HG03103 (cell line): ENCODE measurements around the gene HEATR5A.
"Not testable (repeated sequence)": the region's sequence is repeated elsewhere in the genome, so short reads cannot be mapped to it uniquely, and the experiment has no call there.

Experiments
- ATAC-seq: cut with Tn5 transposase; IDR thresholded peaks from one replicate; pipeline ENCODE4 v1.9.1; 2021; ENCODE audit warnings: low read depth; ENCODE audit not compliant: unreplicated experiment

Gene HEATR5A

DNA sequence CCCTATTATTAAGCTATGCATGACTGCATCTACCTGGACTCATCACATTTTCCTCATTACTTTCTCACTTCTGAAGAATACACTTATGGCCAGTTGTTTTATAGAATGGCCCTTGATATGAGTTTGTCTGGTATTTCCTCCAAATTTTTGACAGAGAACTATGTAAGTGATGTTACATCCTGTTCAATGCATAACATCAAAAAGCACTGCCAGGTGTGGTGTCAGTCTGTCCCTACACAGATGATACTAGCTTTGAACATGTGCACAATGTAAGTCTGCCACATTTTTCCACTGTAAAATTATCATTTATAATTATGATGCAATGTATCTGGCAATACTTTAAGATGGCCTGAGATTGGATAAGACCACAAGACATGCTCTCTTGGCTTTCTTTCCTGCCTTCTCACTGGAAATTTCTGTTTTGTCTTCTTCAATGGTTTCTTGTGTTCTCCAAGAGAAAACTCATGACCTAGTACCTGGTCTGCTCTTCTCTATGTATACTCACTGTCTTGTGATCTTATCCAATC lies 28.3 kb downstream of the HEATR5A start:
- no peak for ATAC-seq

DNA sequence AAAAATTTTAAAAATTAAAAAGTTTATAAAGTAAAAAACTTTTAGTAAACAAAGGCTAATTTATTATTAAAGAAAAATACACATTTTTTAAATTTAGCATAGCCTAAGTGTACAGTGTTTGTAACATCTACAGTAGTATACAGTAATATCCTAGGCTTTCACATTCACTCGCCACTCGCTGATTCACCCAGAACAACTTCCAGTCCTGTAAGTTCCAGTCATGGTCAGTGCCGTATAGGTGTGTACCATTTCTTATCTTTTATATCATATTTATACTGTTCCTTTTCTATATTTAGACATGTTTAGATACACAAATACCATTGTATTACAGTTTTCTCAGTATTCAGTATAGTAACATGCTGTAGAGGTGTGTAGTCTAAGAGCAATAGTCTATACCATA lies 28.9 kb downstream of the HEATR5A start:
- ATAC-seq, result no peak

GRCh38 chr14:31389946-31390345 lies 30.4 kb downstream of the HEATR5A start:
- no peak for ATAC-seq

DNA sequence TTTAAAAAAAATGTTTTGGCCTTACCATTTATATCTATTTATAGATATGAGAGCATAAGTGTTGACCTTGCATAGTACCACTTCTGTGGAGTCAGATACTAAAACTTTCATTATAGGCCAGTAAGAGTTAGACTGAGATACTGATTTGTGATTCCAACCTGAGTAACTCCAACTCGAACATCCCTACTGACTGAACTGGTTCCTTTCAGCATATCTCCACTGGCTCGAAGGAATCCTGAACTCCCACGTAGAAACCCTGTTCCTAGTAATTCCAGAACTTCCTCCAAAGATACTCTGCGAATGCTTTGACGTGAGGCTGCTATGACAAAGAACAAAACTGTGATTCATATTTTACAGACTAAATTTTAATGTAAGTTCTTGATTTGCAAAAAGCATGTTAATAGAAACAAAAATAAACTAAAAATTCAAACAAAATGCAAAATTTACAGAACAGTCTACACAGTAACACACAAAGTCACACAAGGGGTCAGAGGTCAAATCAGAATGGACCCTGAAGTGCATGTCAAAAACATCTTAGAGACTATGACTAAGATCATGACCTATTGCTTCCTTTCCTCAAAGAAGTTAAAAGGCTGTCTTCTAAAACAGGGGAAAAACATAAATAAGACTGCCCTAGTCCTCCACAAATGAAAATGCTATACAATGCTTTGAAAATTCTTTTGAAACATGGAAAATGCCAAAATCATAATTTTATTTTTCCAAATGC lies 31.5 kb downstream of the HEATR5A start:
- ATAC-seq, result no peak

DNA sequence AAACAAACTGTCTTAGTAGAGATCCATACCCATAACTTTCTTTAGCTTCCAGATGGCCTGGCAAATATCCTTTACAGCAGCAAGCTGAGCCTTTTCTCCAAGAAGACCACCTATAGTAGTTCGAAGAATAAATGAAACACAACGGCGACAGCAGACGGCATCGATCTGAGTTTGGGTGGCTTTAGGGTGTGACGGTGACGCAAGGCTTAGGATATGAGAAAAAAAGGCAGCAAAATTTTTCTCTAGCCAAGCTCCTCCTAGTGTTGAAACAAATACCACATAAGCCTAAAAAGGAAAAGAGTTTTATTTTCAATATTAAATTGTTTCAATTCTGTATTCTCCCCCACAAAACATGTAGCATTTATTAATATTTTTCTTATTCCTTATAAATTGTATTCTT lies 33.3 kb downstream of the HEATR5A start:
- no peak for ATAC-seq

- ATAC-seq, result no peak
Measured at GRCh38 chr14:31386271-31386670, 34.1 kb downstream of the HEATR5A start.

- no peak for ATAC-seq
Measured at GRCh38 chr14:31382221-31382620, 38.1 kb downstream of the HEATR5A start.

GRCh38 chr14:31380106-31380505 lies 40.2 kb downstream of the HEATR5A start:
- ATAC-seq, result no peak

- not testable (repeated sequence) for ATAC-seq
Measured at GRCh38 chr14:31379125-31379947, 41.0 kb downstream of the HEATR5A start.

DNA sequence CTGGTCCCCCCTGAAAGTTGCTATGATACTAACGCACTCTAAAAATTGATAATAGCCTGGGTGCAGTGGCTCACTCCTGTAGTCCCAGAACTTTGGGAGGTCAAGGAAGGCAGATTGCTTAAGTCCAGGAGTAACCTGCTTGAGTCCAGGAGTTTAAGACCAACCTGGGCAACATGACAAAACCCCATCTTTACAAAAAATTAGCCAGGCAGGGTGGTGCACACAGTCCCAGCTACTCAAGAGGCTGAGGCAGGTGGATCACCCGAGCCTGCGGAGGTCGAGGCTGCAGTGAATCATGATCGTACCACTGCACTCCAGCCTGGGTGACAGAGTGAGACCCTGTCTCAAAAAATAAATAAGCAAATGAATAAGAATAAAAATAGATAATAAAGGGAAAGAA lies 42.9 kb downstream of the HEATR5A start:
- no peak for ATAC-seq

- no peak for ATAC-seq
Measured at GRCh38 chr14:31371646-31372045, 48.7 kb downstream of the HEATR5A start.

DNA sequence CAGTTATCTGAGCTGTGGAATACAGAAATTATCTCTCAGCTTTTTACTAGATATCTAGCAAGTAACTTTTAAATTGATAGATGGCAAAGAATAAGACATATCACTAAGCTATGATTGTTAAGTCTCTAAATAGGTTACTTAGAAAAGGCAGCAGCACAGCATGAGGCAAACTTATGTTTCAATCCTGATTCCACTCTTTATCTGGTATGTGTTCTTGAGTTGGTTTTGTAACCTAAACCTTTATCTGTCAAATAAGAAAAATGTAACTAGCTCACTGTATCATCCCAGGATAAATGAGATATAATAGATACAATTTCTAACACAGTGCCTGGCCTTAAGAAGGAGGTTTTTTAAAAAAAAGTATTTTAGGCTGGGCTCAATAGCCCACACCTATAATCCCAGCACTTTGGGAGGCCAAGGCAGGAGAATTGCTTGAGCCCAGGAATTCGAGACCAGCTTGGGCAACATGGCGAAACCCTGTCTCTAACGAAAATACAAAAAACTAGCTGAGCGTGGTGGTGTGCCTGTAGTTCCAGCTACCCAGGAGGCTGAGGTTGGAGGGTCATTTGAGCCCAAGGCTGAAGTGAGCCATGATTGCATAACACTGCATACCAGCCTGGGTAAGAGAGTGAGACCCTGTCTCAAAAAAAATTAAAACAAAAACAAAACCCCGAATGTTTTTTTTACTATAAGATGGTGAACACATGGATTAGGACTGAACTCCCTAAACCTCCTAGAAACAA lies 56.8 kb downstream of the HEATR5A start:
- no peak for ATAC-seq

GRCh38 chr14:31362746-31363145 lies 57.6 kb downstream of the HEATR5A start:
- ATAC-seq, result no peak

DNA sequence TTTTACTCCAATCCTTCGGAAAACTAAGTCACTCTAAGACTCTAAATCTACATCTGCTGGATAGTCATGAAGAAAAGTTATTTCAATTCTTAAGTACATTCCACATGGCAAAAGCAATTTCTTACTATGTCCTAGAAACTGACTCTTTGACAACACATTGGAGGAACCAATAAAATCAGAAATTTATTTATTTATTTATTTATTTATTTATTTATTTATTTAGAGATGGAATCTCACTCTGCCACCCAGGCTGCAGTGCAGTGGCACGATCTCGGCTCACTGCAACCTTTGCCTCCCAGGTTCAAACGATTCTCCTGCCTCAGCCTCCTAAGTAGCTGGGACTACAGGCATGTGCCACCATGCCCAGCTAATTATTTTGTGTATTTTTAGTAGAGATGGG lies 58.6 kb downstream of the HEATR5A start:
- not testable (repeated sequence) for ATAC-seq

- no peak for ATAC-seq
Measured at GRCh38 chr14:31360919-31361662, 59.3 kb downstream of the HEATR5A start.

DNA sequence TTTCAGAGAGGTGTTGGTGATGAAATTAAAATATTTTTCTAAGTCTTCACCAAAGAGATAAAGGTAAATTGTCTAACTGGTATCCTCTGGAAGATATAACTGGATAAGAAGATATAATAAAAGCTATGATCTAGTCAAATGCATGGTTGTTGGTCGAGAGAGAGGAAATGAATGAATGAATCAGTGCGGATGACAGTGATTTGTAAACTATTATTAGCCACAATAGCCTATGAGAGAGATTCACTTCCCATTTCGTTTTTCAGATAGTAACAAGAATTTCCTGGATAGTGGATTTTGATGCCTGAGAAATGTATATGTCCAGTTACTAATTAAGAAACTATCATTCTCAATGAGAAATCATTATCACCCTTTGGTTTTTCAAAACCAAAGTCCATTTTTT lies 63.1 kb downstream of the HEATR5A start:
- ATAC-seq, result no peak

DNA sequence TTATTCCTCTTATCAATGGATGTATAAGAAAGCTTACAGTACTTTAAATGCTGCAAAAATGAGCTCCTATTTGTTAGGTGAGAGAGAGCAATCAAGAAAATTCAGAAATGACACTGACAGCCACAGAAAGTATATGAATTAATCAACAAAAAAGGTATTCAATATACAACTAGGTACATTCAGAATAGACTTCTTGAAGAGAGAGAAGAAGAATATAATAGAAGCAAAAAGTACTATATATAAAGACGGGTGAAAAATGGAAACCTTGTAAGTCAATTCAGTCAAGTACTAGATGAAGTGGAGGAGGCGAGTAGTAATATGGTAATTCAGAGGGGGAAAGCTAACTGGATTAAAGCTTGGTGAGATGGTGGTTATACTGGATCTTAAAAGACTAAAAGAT lies 74.3 kb downstream of the HEATR5A start:
- ATAC-seq, result no peak

GRCh38 chr14:31341280-31341679 lies 79.1 kb downstream of the HEATR5A start:
- ATAC-seq, result no peak

GRCh38 chr14:31340297-31341063 lies 79.9 kb downstream of the HEATR5A start:
- ATAC-seq, result no peak

GRCh38 chr14:31339743-31340142 lies 80.6 kb downstream of the HEATR5A start:
- ATAC-seq, result no peak
